Measurements from ENCODE around the gene MYRF. TPM values are rescaled to one million over a fixed set of nuclear protein-coding genes. Genes with fewer than 3 reads are reported as not detected.

MYRF gene
- total RNA-seq, 3 donors from 2014 or later = 7.8 to 15.6 (median 10.2) TPM

GRCh38 chr11:61780581-61781162 is 28.2 kb downstream of the MYRF start:
- Histone ChIP-seq H3K4me1 (ENCODE audit: low read depth) (no peaks in the 10 kb centered on the region), H3K9me3 (no peaks in the 10 kb centered on the region), H3K36me3 (ENCODE audit: low read depth) (no peaks in the 10 kb centered on the region), H3K4me3 (no peak overlapping the region)
- DNase-seq (peak in 1 of 3 donors; percentile 36), ATAC-seq (no peak)
- intact Hi-C loops (cut with DNase I, micrococcal nuclease) = no loop called here
- TF ChIP-seq CTCF (IDR thresholded peaks at IDR 0.05) = no peak

GRCh38 chr11:61781585-61781984 is 29.1 kb downstream of the MYRF start:
- no peak overlapping the region for H3K4me3 ChIP-seq
- H3K4me1 ChIP-seq (ENCODE audit: low read depth) = no peaks in the 10 kb centered on the region
- intact Hi-C loops (cut with DNase I, micrococcal nuclease) = no loop called here
- no peaks in the 10 kb centered on the region for H3K36me3 ChIP-seq (ENCODE audit: low read depth)
- no peaks in the 10 kb centered on the region for H3K9me3 ChIP-seq
- peak in 1 of 3 donors; percentile 38 for DNase-seq
- ATAC-seq = no peak
- TF ChIP-seq CTCF (IDR thresholded peaks at IDR 0.05) = no peak

GRCh38 chr11:61782299-61782698 is 29.9 kb downstream of the MYRF start:
- no peaks in the 10 kb centered on the region for H3K9me3 ChIP-seq
- no peak for TF ChIP-seq CTCF (IDR thresholded peaks at IDR 0.05)
- H3K36me3 ChIP-seq (ENCODE audit: low read depth) = no peaks in the 10 kb centered on the region
- H3K4me1 ChIP-seq (ENCODE audit: low read depth) = no peaks in the 10 kb centered on the region
- H3K4me3 ChIP-seq = no peak overlapping the region
- no peak for DNase-seq
- no peak for ATAC-seq
- intact Hi-C loops (cut with DNase I, micrococcal nuclease) = no loop called here

- Histone ChIP-seq H3K9me3 (no peaks in the 10 kb centered on the region), H3K36me3 (ENCODE audit: low read depth) (no peaks in the 10 kb centered on the region), H3K4me1 (ENCODE audit: low read depth) (no peaks in the 10 kb centered on the region), H3K4me3 (no peak overlapping the region)
- no peak for TF ChIP-seq CTCF (IDR thresholded peaks at IDR 0.05)
- no peak for ATAC-seq
- intact Hi-C loops (cut with DNase I, micrococcal nuclease) = no loop called here
- DNase-seq = peak in 1 of 3 donors; percentile 32
Observed at GRCh38 chr11:61782841-61783240, 30.4 kb downstream of the MYRF start.

GRCh38 chr11:61783717-61784505 is 31.5 kb downstream of the MYRF start:
- no peak for ATAC-seq
- Histone ChIP-seq H3K4me1 (ENCODE audit: low read depth) (no peaks in the 10 kb centered on the region), H3K36me3 (ENCODE audit: low read depth) (no peaks in the 10 kb centered on the region), H3K9me3 (no peaks in the 10 kb centered on the region), H3K4me3 (no peak overlapping the region)
- peak in 1 of 3 donors; percentile 31 for DNase-seq
- TF ChIP-seq CTCF (IDR thresholded peaks at IDR 0.05) = no peak
- intact Hi-C loops (cut with DNase I, micrococcal nuclease) = no loop called here

Measured in mucosa of descending colon (tissue), 3 donors.